Naive thymus-derived CD4-positive, alpha-beta T cell (primary cell): ENCODE results near the gene ZNF774. TPM values are rescaled to one million over a fixed set of nuclear protein-coding genes. Genes with fewer than 3 reads are reported as not detected.

Experiments
- ATAC-seq: fragments of 150-1000 bp; cut with Tn5 transposase; 2 replicates; pipeline ENCODE4 v1.10.0; 2021; ENCODE audit warnings: mild to moderate bottlenecking, moderate library complexity
- CTCF ChIA-PET: fragments of 350-600 bp; sonication (Branson Sonifier 250); formaldehyde crosslinking; loops from one replicate; lab custom pipeline; 2021; ENCODE audit warnings: antibody characterized with exemption; lab: Charles Lee
- POLR2A ChIA-PET: fragments of 350-600 bp; sonication (Branson Sonifier 250); formaldehyde crosslinking; loops from one replicate; lab custom pipeline; 2021; ENCODE audit warnings: antibody characterized with exemption, inconsistent platforms; lab: Charles Lee
- DNase-seq, 9 donors: peaks; one replicate each; pipeline versions ENCODE4 v3.0.0 to v3.0.0-alpha.2; 2020 to 2022; ENCODE audit warnings: mixed read lengths in 1 of 9
- H3K27ac ChIP-seq: one replicate; pipeline ENCODE4 v1.7.0; 2013; ENCODE audit warnings: mild to moderate bottlenecking, low read depth, low read length, moderate library complexity
- H3K27me3 ChIP-seq, 2 donors: one replicate each; pipeline ENCODE4 v1.7.0; 2013; ENCODE audit warnings: low read length in 2 of 2, mild to moderate bottlenecking in 2 of 2, moderate library complexity in 2 of 2; ENCODE audit not compliant: control insufficient read depth in 2 of 2, insufficient read depth in 2 of 2
- H3K36me3 ChIP-seq, 3 experiments: 1 replicate in 2 of 3; 2 replicates in 1 of 3; pipeline ENCODE4 v1.7.0; 2013; ENCODE audit warnings: low read length in 3 of 3, mild to moderate bottlenecking in 3 of 3, moderate library complexity in 1 of 3; ENCODE audit not compliant: insufficient read depth in 3 of 3, control insufficient read depth in 2 of 3
- H3K4me1 ChIP-seq, 2 donors: one replicate each; pipeline ENCODE4 v1.7.0; 2013; ENCODE audit warnings: low read length in 2 of 2, mild to moderate bottlenecking in 2 of 2, moderate library complexity in 1 of 2; ENCODE audit not compliant: control insufficient read depth in 2 of 2, insufficient read depth in 2 of 2
- H3K4me3 ChIP-seq: 2 replicates; pipeline ENCODE4 v1.7.0; 2013; ENCODE audit warnings: mild to moderate bottlenecking, low read length
- H3K9me3 ChIP-seq, 3 experiments: 1 replicate in 2 of 3; 2 replicates in 1 of 3; pipeline ENCODE4 v1.7.0; 2013; ENCODE audit warnings: low read length in 3 of 3; ENCODE audit not compliant: control insufficient read depth in 2 of 3
- H3K27ac Mint-ChIP-seq, 9 donors: one replicate each; pipeline ENCODE4 v1.8.0; 2020 to 2022; ENCODE audit warnings: mixed read lengths in 9 of 9, mild to moderate bottlenecking in 8 of 9, moderate library complexity in 5 of 9, inconsistent platforms in 2 of 9
- H3K27me3 Mint-ChIP-seq, 5 donors: one replicate each; pipeline ENCODE4 v1.8.0; 2021 to 2022; ENCODE audit warnings: mixed read lengths in 5 of 5, mild to moderate bottlenecking in 1 of 5
- H3K36me3 Mint-ChIP-seq, 5 donors: one replicate each; pipeline ENCODE4 v1.8.0; 2020 to 2022; ENCODE audit warnings: mixed read lengths in 5 of 5, mild to moderate bottlenecking in 3 of 5, inconsistent platforms in 1 of 5
- H3K4me1 Mint-ChIP-seq, 7 donors: one replicate each; pipeline ENCODE4 v1.8.0; 2020 to 2022; ENCODE audit warnings: mixed read lengths in 7 of 7, mild to moderate bottlenecking in 3 of 7, inconsistent platforms in 1 of 7
- H3K4me3 Mint-ChIP-seq, 10 donors: one replicate each; pipeline ENCODE4 v1.8.0; 2020 to 2022; ENCODE audit warnings: mild to moderate bottlenecking in 10 of 10, mixed read lengths in 10 of 10, moderate library complexity in 6 of 10, inconsistent platforms in 2 of 10
- H3K9me3 Mint-ChIP-seq, 11 donors: one replicate each; pipeline ENCODE4 v1.8.0; 2020 to 2022; ENCODE audit warnings: mixed read lengths in 11 of 11, mild to moderate bottlenecking in 4 of 11, inconsistent platforms in 1 of 11, moderate library complexity in 1 of 11
- intact Hi-C, 2 donors: fragments of 100-400 bp; cut with micrococcal nuclease; formaldehyde crosslinking; loops; one replicate each; pipeline ENCODE4 v1.15.1; 2023
- polyA plus RNA-seq, 2 donors: library from polyadenylated mRNA; unstranded; fragments of 300-500 nt; fragmentation: Illumina TruSeq; gene quantifications; one replicate each; pipeline ENCODE4 v1.2.3, GENCODE V29; 2021
- total RNA-seq, 6 experiments: library from RNA in 5 of 6; stranded (reverse) in 5 of 6; gene quantifications; 1 replicate in 5 of 6; 2 replicates in 1 of 6; pipeline ENCODE4 v1.2.3 and lab custom pipeline; 2021 to 2026

ZNF774 gene
- total and polyA plus RNA-seq, 7 experiments from 2014 or later, result 0.08 to 2.0 (median 0.41) TPM

- H3K27me3 ChIP-seq, result no peaks in the 10 kb centered on the region
- H3K36me3 Mint-ChIP-seq, result peaks cover 14 to 23% (median 20%) of the 10 kb centered on the region in 5 donors
- peak; percentile 97 for ATAC-seq
- peak within 1 kb of the TSS; percentile 88 for H3K4me3 ChIP-seq
- peak within 1 kb of the TSS; percentile 68 to 99 (median 94) for H3K27ac Mint-ChIP-seq
- peak; percentile 91 to 96 (median 94) for DNase-seq
- no peaks in the 10 kb centered on the region for H3K9me3 ChIP-seq
- peaks cover 0 to 7% (median 0%) of the 10 kb centered on the region in 3 experiments for H3K36me3 ChIP-seq
- CTCF ChIA-PET, result interaction anchor here (0.6 to 2.0 kb wide), 4 partner anchors 10 to 542 kb away, joined by 3 to 7 read pairs (median 3); no protein-coding TSS in a partner anchor
- POLR2A ChIA-PET, result interaction anchor here (0.5 to 4.6 kb wide), 11 partner anchors 11 to 354 kb away, joined by 3 to 48 read pairs (median 4); no protein-coding TSS in a partner anchor
- peaks cover 29 to 33% of the 10 kb centered on the region in 2 donors for H3K4me1 ChIP-seq
- peak within 1 kb of the TSS; percentile 80 to 95 (median 92) for H3K4me3 Mint-ChIP-seq
- no peaks in the 10 kb centered on the region for H3K27me3 Mint-ChIP-seq
- peaks cover 38 to 56% (median 50%) of the 10 kb centered on the region in 7 donors for H3K4me1 Mint-ChIP-seq
- peak within 1 kb of the TSS; percentile 93 for H3K27ac ChIP-seq
- intact Hi-C loops, result loop anchor here (1.0 to 5.0 kb wide), 13 partner anchors 10 to 548 kb away; partner anchors contain the start of genes GDPGP1 (in 2 of the 2), UNC45A (in 2 of the 2), NGRN (in 1 of the 2) and ZNF774 (in 1 of the 2)
- H3K9me3 Mint-ChIP-seq, result peaks cover 0 to 1% (median 0%) of the 10 kb centered on the region in 11 donors
These were observed 35.7 kb downstream of the ZNF774 start, which contains the start of gene IQGAP1 for GRCh38 chr15:90387534-90388461. Gene IQGAP1 (plus strand): TSS chr15:90388242. CDS start chr15:90388342, 100 bp downstream.

GRCh38 chr15:90388462-90389380 lies 36.6 kb downstream of the ZNF774 start:
- peak overlapping the region; percentile 68 to 99 (median 94) for H3K27ac Mint-ChIP-seq
- DNase-seq (peak in 6 of 9 donors; percentile 30 to 73 (median 45)), ATAC-seq (peak; percentile 39)
- peaks cover 20 to 31% (median 23%) of the 10 kb centered on the region in 5 donors for H3K36me3 Mint-ChIP-seq
- peaks cover 0 to 1% (median 0%) of the 10 kb centered on the region in 11 donors for H3K9me3 Mint-ChIP-seq
- ChIA-PET CTCF (interaction anchor here (0.6 to 2.0 kb wide), 4 partner anchors 11 to 541 kb away, joined by 3 to 7 read pairs (median 4); no protein-coding TSS in a partner anchor), POLR2A (interaction anchor here (0.5 to 4.6 kb wide), 11 partner anchors 11 to 354 kb away, joined by 3 to 48 read pairs (median 3); no protein-coding TSS in a partner anchor)
- intact Hi-C loops, result loop anchor here (1.0 to 5.0 kb wide), 13 partner anchors 11 to 547 kb away; partner anchors contain the start of genes GDPGP1 (in 2 of the 2), UNC45A (in 2 of the 2), NGRN (in 1 of the 2) and ZNF774 (in 1 of the 2)
- peaks cover 40 to 65% (median 59%) of the 10 kb centered on the region in 7 donors for H3K4me1 Mint-ChIP-seq
- Histone ChIP-seq H3K27ac (peak overlapping the region; percentile 93), H3K9me3 (no peaks in the 10 kb centered on the region), H3K27me3 (no peaks in the 10 kb centered on the region), H3K4me1 (peaks cover 29 to 33% of the 10 kb centered on the region in 2 donors), H3K36me3 (peaks cover 0 to 7% (median 0%) of the 10 kb centered on the region in 3 experiments), H3K4me3 (peak overlapping the region; percentile 88)
- peak overlapping the region; percentile 80 to 95 (median 92) for H3K4me3 Mint-ChIP-seq
- no peaks in the 10 kb centered on the region for H3K27me3 Mint-ChIP-seq

- Mint-ChIP-seq H3K36me3 (peaks cover 20 to 31% (median 27%) of the 10 kb centered on the region in 5 donors), H3K27ac (peak overlapping the region in 8 of 9 donors; percentile 19 to 95 (median 76)), H3K9me3 (peaks cover 0 to 1% (median 0%) of the 10 kb centered on the region in 11 donors), H3K27me3 (no peaks in the 10 kb centered on the region), H3K4me3 (peak overlapping the region; percentile 80 to 95 (median 86)), H3K4me1 (peaks cover 43 to 71% (median 63%) of the 10 kb centered on the region in 7 donors)
- H3K9me3 ChIP-seq, result no peaks in the 10 kb centered on the region
- peak overlapping the region; percentile 88 for H3K4me3 ChIP-seq
- intact Hi-C loops, result loop anchor here (2.0 to 5.0 kb wide), 4 partner anchors 19 to 545 kb away; partner anchors contain the start of gene UNC45A (in 1 of the 2)
- CTCF ChIA-PET, result interaction anchor here (0.6 kb wide), 1 partner anchor 466 kb away, joined by 4 read pairs; no protein-coding TSS in a partner anchor
- H3K27me3 ChIP-seq, result no peaks in the 10 kb centered on the region
- DNase-seq (no peak), ATAC-seq (no peak)
- peaks cover 32 to 33% of the 10 kb centered on the region in 2 donors for H3K4me1 ChIP-seq
- POLR2A ChIA-PET, result interaction anchor here (0.6 to 4.6 kb wide), 4 partner anchors 10 to 180 kb away, joined by 3 to 48 read pairs (median 14); no protein-coding TSS in a partner anchor
- peak overlapping the region; percentile 93 for H3K27ac ChIP-seq
- peaks cover 0 to 7% (median 0%) of the 10 kb centered on the region in 3 experiments for H3K36me3 ChIP-seq
These were observed 37.4 kb downstream of the ZNF774 start for GRCh38 chr15:90389513-90389912.

GRCh38 chr15:90393040-90393439 lies 41.0 kb downstream of the ZNF774 start:
- H3K4me1 Mint-ChIP-seq, result peaks cover 47 to 80% (median 69%) of the 10 kb centered on the region in 7 donors
- H3K36me3 ChIP-seq, result peaks cover 0 to 7% (median 0%) of the 10 kb centered on the region in 3 experiments
- H3K4me1 ChIP-seq, result peaks cover 36 to 37% of the 10 kb centered on the region in 2 donors
- intact Hi-C loops, result no loop called here
- no peak overlapping the region for H3K27ac ChIP-seq
- peak overlapping the region in 3 of 9 donors; percentile 0 to 69 (median 65) for H3K27ac Mint-ChIP-seq
- ATAC-seq (no peak), DNase-seq (no peak)
- peaks cover 20 to 40% (median 35%) of the 10 kb centered on the region in 5 donors for H3K36me3 Mint-ChIP-seq
- no peaks in the 10 kb centered on the region for H3K9me3 ChIP-seq
- H3K9me3 Mint-ChIP-seq, result peaks cover 0 to 1% (median 0%) of the 10 kb centered on the region in 11 donors
- POLR2A ChIA-PET, result interaction anchor here (0.7 to 2.2 kb wide), 3 partner anchors 14 to 172 kb away, joined by 3 to 5 read pairs (median 4); no protein-coding TSS in a partner anchor
- H3K27me3 Mint-ChIP-seq, result no peaks in the 10 kb centered on the region
- H3K4me3 Mint-ChIP-seq, result peak overlapping the region in 1 of 10 donors; percentile 22
- CTCF ChIA-PET, result no interaction called here
- H3K27me3 ChIP-seq, result no peaks in the 10 kb centered on the region
- no peak overlapping the region for H3K4me3 ChIP-seq

GRCh38 chr15:90394074-90394473 lies 42.0 kb downstream of the ZNF774 start:
- ChIA-PET POLR2A (interaction anchor here (0.6 to 2.2 kb wide), 2 partner anchors 13 to 93 kb away, joined by 3 to 4 read pairs; no protein-coding TSS in a partner anchor), CTCF (no interaction called here)
- Histone ChIP-seq H3K4me3 (no peak overlapping the region), H3K4me1 (peaks cover 36 to 39% of the 10 kb centered on the region in 2 donors), H3K9me3 (no peaks in the 10 kb centered on the region), H3K36me3 (peaks cover 0 to 7% (median 0%) of the 10 kb centered on the region in 3 experiments), H3K27me3 (no peaks in the 10 kb centered on the region), H3K27ac (no peak overlapping the region)
- no peaks in the 10 kb centered on the region for H3K27me3 Mint-ChIP-seq
- H3K27ac Mint-ChIP-seq, result peak overlapping the region in 6 of 9 donors; percentile 31 to 69 (median 43)
- no peak for DNase-seq
- peaks cover 20 to 38% (median 33%) of the 10 kb centered on the region in 5 donors for H3K36me3 Mint-ChIP-seq
- peaks cover 45 to 78% (median 67%) of the 10 kb centered on the region in 7 donors for H3K4me1 Mint-ChIP-seq
- H3K9me3 Mint-ChIP-seq, result peaks cover 0 to 1% (median 0%) of the 10 kb centered on the region in 11 donors
- no peak for ATAC-seq
- intact Hi-C loops, result no loop called here
- H3K4me3 Mint-ChIP-seq, result peak overlapping the region in 2 of 10 donors; percentile 1 to 26
